ENCODE results near the gene HIVEP3.

Gene HIVEP3

GRCh38 chr1:41891199-41891896 lies 27.4 kb downstream of the HIVEP3 start:
- DNase-seq = peak; percentile 87

DNA sequence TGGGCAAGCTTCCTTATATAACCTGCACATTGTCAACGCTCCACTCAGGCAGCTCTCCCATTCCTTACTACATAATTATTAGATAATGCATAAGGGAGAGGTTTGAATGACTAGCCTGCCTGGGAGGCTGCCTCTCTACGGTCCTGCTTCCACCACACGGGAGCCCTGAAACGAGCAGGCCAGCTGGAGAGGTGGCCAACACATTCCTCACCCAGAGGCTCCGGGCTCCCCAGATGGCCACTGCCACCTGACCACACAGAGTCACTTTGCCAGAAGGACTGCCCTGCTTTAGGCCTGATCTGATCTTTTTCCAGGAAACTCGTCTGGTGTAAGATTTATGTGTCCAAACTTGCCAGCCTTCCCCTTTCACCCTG lies 27.9 kb downstream of the HIVEP3 start:
- peak; percentile 80 for DNase-seq

GRCh38 chr1:41889506-41890414 lies 29.0 kb downstream of the HIVEP3 start:
- DNase-seq = no peak

DNA sequence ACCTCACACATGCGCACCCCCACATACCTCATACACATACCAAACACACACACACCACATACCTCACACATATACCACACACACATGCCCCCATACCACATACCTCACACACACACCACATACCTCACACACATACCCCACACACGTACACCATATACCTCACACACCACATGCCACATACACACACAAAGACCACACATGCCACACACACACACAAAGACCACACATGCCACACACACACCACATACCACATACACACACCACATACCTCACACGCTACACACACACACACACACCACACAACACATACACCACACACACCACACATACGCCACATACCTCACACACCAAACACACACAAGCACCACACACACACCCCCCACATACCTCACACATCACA lies 30.0 kb downstream of the HIVEP3 start:
- no peak for DNase-seq

- DNase-seq = no peak
Observed at GRCh38 chr1:41887365-41887764, 31.4 kb downstream of the HIVEP3 start.

DNA sequence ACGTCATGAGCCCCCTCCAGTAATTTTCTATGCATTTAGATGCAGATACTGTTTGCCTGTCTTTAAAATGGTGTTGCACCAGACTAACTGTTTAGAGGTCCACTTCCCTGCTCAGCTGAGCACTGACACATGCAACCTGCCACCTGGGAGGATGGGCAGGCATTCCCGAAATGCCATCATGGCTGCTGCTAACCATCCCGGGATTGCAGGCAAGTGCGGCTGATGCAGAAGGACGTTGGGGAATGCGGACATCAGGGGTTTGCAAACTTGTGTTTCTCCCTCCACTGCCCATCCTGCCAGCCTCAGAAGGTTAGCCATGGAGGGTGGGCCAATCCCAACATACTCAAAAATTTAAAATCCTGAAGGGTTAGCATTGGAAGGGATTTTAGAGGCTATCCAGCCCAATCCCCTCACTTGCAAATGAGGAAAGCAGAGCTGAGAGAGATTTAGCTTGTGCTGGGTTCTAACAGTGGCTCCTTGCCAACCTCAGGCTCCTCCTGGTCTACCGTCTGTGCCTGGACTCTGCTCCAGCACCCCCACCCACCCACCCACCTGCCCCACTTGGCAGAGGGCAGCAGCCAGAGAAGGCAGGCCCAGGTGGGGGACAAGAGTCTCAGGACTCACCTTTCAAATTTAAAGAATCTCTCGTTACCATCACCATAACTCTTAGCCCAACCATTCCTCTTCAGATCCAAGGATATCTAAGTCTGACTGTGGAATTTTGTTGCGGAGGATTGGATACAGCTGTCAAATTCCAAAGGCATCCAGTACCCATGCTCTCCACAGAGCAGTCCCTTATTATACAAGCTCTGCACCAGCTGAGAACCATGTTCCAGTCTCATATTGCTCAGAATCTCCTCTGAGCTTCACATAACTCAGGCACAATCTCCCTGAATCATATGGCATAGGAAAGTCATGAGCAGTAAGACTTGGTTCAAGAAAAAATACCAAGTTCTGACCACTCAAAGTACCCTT lies 34.2 kb downstream of the HIVEP3 start:
- peak; percentile 17 for DNase-seq

DNA sequence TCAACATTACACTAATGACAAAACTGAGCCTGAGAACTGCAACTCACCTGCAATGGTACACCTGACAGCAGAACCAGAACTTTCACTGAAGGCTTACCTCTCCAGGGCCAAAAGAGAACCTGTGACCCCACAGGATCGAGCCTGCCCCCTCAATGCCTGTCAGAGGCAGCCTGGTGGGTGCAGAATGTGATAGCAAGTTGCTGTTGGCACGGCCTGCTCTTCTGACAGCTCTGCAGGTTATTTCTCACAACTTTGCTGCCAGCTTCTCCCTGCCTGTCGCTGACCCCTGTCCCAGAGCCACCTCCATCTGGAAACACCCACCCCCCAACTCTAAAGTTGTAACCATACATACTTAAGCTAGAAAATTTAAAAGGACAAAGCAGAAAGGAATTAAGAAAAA lies 35.2 kb downstream of the HIVEP3 start:
- no peak for DNase-seq

DNA sequence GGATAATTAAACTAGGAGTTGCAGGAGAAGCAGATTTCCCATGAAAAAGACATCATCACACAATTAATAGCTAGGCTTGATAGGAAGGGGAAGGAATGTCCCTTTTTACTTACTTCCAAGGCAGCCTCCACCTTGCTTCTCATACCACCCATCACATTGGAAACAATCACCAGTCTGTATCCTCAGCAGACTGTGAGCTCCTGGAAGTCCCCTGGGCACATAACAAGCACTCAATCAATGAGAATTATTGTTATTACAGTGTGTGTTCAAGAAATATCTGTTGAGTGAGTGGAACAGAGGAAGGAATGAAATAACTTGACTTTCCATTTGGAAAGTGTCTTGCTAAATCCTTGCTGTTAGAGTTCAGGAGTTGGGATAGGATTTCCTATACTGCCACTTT lies 36.2 kb downstream of the HIVEP3 start:
- no peak for DNase-seq

DNA sequence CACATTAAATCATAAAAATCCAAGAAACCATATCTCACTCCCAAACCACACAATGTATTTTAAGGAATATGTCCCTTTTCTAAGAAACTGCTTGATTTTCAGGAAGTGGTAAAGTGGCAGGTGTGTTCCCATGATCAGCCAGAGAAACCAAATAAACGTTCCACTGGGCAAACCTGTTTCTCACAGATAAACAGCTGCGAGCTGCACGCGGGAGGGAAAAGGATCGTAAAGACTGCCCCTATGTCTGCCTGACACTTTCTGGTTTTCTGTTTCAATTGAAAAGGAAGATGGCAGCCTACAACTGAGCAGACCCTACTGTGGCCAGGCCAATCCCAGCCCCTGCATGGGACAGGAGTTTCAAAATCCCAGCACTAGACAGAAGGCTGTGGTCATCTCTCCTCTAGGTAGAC lies 36.6 kb downstream of the HIVEP3 start:
- DNase-seq = peak; percentile 96

DNA sequence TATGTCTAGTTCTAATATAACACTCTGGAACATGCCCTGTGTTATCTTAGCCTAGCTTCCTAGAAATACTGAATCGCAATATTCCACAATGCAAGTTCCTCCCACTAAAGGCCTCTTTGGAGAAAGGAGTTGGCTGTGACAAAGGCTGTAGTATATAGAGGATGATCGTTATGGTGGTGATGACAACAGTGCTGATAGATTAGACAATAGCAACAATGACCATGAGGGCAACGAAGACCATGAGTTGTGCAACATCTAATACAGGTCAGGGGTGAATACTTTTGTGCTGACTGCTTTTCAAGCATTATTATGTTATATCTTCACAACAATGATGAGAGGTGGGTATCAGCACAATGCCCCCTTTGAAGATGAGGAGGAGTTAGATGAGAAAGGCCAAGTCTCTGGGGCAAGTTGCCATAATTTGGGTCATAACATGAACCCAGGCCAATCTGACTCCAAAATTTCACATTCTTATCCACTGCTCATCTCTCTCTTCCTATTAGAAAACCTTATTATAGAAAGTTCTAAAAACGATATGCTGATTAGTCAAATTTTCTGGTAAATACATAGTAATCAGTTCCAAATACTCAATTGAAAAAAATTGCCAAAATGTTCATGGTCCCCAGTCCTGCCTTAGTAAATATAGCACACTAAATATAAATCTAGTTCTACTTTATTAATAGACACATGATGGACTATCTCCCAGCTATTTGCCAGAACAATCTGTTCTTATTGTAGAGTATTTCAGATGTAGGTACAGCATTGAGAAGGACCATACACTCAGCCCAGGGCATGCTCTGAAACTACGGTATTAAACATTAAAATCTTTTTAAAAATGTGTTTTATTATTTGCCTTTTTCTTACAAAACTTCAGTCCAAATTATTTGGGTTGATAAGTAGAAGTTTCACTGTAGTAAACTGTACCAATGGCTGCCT lies 37.5 kb downstream of the HIVEP3 start:
- no peak for DNase-seq

DNA sequence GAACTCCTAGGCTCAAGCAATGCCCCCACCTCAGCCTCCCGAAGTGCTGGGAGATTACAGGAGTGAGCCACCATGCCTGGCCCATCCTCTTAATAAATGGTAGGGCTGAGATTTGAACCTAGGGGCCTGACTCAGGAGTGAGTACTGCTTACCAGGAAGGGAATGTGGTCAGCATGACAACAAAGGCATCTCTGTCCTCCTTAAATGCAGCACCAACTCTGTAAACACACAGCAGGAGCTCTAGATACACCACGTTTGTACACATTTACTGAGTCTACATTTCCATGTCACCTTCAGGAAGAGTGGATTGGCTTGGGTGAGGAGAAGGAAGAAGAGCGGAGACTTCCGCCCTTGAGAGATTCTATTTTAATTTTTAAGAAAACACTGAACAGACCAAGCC lies 38.5 kb downstream of the HIVEP3 start:
- DNase-seq = no peak

- peak; percentile 12 for DNase-seq
Observed at GRCh38 chr1:41879617-41880016, 39.1 kb downstream of the HIVEP3 start.

GRCh38 chr1:41878911-41879310 lies 39.8 kb downstream of the HIVEP3 start:
- DNase-seq = no peak

DNA sequence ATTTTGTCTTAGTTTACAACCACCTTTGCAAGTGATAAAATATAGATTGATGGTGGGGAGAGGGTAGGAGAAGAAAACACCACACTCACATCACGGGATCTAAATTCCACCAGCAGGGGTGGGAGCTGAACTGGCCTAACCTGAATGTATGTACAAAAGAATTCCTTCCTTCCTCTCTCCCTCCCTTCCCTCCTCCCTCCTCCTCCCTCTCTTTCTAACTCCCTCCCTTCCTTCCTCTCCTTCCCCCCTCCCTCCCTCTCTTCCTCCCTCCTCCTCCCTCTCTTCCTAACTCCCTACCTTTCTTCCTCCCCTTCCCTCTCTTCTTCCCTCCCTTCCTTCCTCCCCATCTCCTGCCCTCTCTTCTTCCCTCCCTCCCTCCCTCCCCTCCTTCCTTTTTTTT lies 40.2 kb downstream of the HIVEP3 start:
- DNase-seq = no peak

GRCh38 chr1:41876576-41877445 lies 41.9 kb downstream of the HIVEP3 start:
- peak; percentile 23 for DNase-seq

- DNase-seq = no peak
Observed at GRCh38 chr1:41875487-41875886, 43.2 kb downstream of the HIVEP3 start.

- DNase-seq = no peak
Observed at GRCh38 chr1:41874903-41875411, 43.8 kb downstream of the HIVEP3 start.

GRCh38 chr1:41874151-41874719 lies 44.5 kb downstream of the HIVEP3 start:
- DNase-seq = peak; percentile 12

DNA sequence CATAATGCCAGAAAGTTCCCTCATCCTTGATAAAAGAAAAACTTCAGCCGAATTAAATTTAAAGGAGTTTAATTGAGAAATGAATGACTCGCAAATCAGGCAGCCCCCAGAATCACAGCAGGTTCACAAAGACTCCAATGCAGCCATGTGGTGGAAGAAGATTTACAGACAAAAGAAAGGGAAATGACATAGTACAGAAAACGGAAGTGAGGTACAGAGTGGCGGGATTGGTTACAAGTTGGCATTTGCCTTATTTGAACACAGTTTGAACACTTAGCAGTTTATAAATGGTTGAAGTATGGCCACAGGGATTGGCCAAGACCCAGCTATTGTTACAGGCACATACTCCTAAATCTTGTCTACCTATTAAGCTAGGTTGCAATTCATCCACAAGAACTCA lies 46.6 kb downstream of the HIVEP3 start:
- DNase-seq = peak; percentile 9

DNA sequence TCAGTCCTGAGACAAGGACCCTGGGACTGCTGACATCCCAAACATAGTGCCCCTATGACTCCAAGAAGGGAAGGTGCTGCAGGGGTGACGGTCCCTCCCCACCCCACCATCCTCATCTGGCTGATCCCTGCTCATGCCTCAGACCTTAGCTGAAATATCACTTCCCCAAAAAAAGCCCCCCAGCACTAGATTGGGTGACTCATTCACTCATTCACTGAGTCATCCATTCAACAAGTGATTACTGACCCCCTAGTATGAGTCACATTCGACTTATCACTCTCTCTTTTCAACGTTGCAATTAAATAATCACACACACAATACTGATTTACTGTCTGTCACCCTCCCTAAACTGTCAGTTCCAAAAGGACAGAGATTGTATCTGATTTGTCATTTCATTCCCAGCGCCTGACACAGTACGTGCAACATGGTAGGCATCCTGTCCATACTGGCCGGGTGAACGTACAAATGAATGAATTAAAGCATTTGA lies 48.6 kb downstream of the HIVEP3 start:
- peak; percentile 48 for DNase-seq
